22Rv1 (cell line): ENCODE data around the gene ERRFI1.

ENCODE experiments used
- ZFX ChIP-seq: fragments of 450-650 bp; IDR thresholded peaks from 2 replicates; pipeline ENCODE4 v1.6.1; 2017; ENCODE audit warnings: antibody characterized with exemption, borderline replicate concordance
- TF ChIP-seq, protein P1 (sequence below): fragments of 450-650 bp; IDR thresholded peaks from 2 replicates; pipeline ENCODE4 v1.5.1; 2017; ENCODE audit warnings: mild to moderate bottlenecking

DNA sequence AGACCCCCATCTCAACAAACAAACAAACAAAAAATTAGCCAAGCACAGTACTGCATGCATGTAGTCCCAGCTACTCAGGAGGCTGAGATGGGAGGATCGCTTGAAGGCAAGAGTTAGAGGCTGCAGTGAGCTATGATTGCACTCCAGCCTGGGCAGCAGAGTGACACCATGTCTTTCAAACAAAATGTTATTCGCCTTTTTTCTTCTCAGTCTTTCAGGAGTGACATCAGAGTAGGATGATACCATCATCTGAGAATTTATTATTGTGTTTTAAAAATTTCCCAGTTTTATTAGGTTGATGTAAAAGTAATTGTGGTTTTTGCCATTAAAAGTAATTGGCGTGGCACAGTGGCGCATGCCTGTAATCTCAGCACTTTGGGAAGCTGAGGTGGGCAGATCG, 53.8 kb downstream of the ERRFI1 start:
- TF ChIP-seq, protein P1, sequence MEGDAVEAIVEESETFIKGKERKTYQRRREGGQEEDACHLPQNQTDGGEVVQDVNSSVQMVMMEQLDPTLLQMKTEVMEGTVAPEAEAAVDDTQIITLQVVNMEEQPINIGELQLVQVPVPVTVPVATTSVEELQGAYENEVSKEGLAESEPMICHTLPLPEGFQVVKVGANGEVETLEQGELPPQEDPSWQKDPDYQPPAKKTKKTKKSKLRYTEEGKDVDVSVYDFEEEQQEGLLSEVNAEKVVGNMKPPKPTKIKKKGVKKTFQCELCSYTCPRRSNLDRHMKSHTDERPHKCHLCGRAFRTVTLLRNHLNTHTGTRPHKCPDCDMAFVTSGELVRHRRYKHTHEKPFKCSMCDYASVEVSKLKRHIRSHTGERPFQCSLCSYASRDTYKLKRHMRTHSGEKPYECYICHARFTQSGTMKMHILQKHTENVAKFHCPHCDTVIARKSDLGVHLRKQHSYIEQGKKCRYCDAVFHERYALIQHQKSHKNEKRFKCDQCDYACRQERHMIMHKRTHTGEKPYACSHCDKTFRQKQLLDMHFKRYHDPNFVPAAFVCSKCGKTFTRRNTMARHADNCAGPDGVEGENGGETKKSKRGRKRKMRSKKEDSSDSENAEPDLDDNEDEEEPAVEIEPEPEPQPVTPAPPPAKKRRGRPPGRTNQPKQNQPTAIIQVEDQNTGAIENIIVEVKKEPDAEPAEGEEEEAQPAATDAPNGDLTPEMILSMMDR: no peak
- no peak for TF ChIP-seq ZFX
